ENCODE data around the gene ATXN3.

GRCh38 chr14:92039719-92040430 lies 66.5 kb downstream of the ATXN3 start, which contains the start of gene TRIP11:
- TF ChIP-seq POLR2AphosphoS5 (IDR thresholded peaks at IDR 0.05) (peak; percentile 93), POLR2A (IDR thresholded peaks at IDR 0.05) (peak; percentile 72), CTCF (IDR thresholded peaks at IDR 0.05) (peak in 2 of 4 experiments; percentile 29 to 33)
